Activated CD8-positive, alpha-beta memory T cell treated with anti-CD3 and anti-CD28 coated beads, Interleukin-2, amount 50 U/mL, for 48 hours (primary cell): Measurements from ENCODE around the gene NIPBL.
"Not testable (repeated sequence)": the region's sequence is repeated elsewhere in the genome, so short reads cannot be mapped to it uniquely, and the experiment has no call there.

Source experiments
- DNase-seq: peaks from one replicate; pipeline ENCODE4 v3.0.0-alpha.2; 2020

NIPBL gene

DNA sequence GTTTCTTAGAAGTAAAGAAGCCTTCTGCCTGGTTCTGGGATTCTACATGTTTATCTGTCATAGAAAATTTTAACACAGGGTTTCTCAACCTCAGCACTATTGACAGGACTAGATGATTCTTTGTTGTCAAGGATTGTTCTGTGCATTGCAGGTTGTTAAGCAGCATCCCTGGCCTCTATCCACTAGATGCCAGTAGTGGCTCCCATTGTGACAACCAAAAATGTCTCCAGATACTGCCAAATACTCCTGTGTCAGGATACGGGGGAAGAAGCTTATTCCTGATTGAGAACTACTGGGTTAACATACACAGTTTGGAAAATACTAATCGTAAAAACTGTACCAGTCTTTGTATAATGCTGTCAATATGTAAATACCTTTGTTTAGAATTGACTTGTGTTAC is 167.1 kb downstream of the NIPBL start:
- DNase-seq: no peak

DNA sequence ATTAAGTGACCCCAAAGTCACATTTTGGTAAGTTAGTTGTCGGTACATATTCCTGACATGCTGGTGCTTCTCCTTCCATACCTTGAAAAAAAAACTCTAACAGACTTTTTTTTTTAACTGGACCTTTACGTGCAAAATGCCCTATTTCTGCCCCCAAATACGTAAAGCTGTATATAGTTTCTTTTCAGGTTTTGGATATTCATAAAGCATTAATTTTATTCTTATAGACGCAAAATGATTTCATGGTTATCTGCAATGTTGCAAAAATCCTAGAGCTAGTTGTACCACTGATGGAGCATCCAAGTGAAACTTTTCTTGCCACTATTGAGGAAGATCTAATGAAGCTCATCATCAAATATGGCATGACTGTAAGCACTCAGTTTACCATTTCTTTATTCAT is 167.6 kb downstream of the NIPBL start:
- no peak for DNase-seq

DNA sequence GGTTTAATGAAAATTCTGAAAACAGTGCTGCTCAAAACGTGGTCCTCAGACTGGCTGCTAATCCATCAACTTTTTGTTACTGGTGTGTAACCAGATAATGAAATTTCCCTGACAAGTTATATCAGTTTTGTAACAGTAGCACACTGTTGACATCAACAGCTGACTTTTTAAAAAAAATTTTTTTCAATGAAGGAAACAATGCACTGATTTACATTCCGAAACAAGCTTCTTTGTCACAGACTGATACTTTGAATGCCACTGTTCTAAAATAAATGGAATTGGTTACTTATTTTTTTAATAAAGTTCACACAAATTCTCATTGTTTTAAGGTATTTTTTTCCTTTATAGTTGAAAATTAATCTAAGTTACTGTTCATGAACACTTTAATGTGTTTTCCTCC is 169.1 kb downstream of the NIPBL start:
- no peak for DNase-seq

DNA sequence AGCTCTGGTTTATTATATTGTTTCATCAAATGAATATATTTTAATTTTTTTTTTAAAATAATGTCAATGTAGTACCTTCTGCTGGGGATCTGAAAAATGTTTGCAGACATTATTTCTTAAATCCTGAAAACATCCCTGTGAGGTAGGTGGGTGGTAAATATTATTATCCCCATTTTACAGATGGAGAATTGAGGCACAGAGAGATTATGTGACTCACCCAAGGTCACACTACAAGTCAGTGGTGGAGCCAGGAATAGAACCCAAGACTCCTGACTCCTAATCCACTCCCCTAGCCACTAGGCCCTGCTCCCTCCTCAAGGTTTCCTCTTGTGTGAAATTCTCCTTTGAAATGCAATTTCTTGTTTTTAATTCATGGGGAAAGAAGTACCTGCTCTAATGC is 171.4 kb downstream of the NIPBL start:
- DNase-seq: no peak

DNA sequence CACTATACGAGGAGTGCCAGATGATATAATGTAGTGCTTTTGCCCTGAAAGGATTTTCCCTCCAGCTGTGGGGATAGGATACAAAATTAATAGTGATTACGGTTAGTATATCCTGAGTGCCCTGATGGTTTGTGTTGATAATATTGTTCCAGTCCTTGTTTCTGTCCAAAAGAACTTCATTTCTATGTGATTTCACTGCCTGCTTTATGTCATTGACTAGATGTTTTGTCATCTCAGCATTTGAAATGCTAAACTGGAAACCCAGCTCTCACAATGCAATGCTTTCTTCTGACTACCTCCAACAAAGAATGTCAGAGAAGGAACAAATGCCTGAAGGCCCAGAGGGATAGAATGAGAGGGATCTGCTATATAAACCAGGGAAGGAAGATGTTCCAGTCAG is 177.8 kb downstream of the NIPBL start:
- DNase-seq: no peak

DNA sequence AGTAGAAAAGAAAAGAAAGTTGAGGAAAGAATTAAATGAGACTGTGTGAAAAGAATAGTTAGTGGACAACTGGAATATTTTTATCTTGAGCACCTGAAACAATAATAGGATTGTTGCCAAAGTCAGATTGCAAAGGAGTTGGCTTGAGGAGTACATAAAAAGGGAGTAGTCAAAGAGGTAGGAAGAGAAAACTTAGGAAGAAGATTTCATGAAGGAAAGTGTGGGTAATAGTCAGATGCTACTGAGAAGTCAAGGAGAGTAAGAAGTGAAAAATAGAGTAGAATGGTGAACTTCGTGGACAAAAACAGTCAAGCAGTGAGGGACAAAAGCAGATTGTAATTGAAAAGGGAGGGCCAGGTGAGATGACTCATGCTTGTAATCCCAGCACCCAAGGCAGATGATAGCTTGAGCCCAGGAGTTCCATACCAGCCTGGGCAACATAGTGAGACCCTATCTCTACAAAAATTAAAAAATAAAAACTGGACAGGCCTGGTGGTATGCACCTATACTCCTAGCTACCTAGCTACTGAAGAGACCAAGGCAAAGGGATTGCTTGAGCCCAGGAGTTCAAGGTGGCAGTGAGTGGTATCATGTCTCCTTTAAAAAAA is 178.9 kb downstream of the NIPBL start:
- no peak for DNase-seq

DNA sequence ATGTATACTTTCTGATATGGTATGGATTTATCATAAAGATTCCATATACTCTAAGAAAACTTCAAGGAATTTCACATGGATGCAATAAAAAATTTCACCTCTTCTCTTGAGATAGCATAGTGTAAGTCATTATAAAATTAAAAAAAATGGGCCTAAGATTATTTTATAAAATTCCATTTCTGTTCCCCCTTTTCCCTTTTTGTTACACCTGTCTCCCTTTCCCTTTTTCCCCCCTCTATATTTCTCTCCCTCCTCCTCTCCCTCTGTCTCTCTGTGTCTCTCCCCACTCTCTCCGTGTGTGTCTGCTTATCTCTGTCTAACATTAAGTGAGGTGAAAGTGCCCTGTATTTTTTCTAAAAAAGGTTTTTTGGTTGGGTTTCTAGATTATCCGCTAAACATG is 180.2 kb downstream of the NIPBL start:
- DNase-seq: no peak

DNA sequence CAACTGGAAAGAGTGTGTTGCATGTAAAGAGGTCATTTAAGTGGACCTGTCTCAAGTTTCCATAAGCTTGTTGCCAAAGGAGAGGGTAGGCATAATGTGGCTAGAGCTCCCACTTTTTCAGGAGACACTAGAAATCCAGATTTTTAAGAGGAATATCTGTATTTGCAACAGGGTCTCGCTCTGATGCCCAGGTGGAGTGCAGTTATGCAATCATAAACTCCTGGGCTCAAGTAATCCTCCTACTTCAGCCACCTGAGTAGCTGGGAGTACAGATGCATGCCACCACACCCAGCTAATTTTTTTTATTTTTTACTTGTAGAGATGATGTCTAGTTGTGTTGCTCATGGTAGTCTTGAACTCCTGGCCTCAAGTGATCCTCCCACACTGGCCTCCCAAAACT is 183.5 kb downstream of the NIPBL start:
- no peak for DNase-seq

DNA sequence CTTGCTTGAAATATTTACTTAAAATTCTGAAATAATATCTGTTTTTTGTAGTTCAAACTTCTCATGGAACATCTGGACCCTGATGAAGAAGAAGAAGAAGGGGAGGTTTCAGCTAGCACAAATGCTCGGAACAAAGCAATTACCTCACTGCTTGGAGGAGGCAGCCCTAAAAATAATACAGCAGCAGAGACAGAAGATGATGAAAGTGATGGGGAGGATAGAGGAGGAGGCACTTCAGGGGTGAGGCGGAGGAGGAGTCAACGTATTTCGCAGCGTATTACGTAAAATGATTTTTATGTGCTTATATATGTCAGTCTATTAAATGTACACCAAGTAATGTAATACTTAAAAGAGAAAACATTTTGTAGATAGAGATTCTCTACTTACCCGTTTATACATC is 187.2 kb downstream of the NIPBL start:
- no peak for DNase-seq

DNA sequence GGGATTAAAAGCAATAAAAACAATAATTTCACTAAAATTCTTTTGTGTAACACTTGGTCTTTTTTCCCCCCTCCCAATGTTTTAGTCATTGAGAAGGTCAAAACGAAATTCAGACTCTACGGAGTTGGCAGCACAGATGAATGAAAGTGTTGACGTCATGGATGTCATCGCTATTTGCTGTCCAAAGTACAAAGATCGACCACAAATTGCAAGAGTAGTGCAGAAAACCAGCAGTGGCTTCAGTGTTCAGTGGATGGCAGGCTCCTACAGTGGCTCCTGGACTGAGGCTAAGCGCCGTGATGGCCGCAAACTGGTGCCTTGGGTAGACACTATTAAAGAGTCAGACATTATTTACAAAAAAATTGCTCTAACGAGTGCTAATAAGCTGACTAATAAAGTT is 187.9 kb downstream of the NIPBL start:
- no peak for DNase-seq

DNA sequence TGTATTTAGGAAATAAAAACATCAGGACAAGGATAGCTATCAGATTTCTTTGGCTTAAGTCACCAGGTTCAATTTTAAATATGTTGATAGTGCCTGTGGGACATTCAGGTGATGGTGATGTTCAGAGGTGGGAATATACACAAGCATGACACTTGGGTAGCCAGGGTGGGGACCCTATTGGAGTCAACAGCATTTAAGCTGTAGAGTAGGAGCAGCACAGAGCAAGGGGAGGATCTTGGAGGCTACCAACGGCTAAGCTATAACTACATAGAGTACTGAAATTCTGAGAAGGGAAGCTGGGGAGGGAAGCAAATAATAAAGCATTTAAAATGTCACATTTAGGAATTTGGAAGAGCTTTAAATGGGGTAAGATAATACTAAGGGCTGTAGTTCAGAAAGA is 194.9 kb downstream of the NIPBL start:
- no peak for DNase-seq

DNA sequence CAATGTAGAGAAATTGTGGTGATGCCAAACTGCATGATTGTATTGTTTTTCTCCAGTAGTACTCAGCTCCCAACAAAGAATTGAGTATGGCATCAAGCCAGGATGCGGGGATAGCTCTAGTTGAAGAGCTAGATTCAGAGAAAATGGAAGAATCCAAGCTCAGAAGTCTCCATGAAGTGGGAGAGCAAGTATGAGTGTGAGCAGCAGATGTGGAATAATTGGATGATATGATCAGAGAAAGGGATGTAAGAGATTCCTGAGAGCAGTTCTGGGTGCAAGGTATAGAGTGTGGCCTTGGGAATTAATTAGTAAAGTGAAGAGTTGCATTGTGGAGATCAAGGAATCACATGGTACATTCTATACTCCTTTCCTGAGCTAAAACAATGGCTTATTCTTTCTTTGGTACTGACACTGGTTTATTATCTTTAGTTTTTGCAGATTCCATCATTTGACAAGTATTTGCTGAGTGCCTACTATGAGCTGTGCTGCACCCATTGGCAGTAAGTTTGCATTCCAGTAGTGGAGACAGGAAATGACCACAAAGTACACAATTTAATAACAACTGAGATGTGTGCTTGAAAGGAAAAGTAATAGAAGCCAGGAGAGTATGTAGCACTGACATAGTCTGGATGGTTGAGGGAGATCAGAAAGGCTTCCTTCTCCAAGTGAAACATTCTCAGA is 195.5 kb downstream of the NIPBL start:
- no peak for DNase-seq

DNA sequence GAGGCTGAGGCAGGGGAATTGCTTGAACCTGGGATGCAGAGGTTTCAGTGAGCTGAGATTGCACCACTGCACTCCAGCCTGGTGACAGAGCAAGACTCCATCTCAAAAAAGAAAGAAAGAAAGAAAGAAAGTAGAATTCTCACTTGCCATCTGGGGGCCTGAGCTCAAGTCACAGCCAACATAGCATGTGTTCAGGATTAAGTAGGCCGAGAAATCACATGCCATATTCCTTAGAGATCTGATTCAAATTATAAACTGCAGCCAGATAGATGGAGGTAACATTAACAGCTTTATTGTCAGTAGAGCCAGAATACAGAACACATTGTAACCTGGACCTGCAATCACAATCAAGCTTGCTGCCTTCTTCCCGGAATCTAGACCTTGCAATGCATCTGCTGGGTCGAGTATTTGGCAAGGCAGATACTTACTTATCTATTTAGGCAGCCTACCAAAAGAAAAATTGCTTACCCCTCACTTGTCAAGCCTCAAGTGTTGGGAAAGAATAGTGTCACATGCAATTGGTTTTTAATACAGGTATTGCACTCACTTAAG is 198.9 kb downstream of the NIPBL start:
- no peak for DNase-seq

DNA sequence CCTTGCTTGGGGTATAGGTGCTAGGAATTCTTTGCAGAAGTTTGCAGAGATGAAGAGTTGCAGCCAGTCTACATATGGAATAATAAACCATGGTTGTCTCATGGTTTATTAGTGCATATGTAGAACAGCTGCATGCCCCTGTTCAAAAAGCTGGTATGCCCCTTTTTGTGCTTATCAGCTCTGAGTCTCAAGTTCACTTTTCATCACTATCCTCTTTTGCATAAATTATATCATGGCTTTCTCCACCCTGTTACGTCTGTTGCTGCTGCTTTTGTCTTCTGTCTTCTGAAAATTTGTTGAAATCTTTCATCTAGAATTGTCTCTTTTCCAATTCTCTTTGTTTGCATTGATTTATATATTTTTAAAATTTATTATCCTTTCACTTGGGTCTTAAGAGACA is 200.6 kb downstream of the NIPBL start:
- no peak for DNase-seq

DNA sequence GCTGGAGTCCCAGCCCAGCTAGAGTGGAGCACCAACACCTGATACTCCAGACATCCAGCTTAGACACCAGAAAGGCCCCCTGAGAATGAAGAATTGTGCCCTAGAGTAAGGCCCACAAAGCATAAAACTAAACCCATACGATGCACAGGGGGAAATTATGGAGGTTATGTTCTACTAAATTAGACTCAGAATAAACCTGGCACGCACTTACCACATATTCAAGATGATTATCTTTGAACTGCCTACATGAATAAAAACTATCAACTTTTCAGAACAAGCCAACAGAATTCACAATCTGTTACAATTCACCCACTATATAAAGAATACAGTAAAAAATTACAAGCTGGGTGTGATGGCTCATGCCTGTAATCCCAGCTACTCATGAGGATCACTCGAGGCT is 204.1 kb downstream of the NIPBL start:
- no peak for DNase-seq

DNA sequence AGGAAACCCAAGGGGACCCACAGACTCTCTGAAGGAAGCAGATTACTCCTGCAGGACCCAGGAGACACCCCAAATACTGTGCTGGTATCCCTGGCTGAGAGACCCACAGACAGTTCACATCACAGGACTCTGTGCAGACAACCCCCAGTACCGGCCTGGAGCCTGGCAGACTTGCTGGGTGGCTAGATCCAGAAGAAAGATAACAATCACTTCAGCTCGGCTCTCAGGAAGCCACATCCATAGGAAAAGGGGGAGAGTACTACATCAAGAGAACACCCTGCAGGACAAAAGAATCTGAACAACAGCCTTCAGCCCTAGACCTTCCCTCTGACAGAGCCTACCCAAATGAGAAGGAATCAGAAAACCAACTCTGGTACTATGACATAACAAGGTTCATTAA is 206.4 kb downstream of the NIPBL start:
- not testable (repeated sequence) for DNase-seq

DNA sequence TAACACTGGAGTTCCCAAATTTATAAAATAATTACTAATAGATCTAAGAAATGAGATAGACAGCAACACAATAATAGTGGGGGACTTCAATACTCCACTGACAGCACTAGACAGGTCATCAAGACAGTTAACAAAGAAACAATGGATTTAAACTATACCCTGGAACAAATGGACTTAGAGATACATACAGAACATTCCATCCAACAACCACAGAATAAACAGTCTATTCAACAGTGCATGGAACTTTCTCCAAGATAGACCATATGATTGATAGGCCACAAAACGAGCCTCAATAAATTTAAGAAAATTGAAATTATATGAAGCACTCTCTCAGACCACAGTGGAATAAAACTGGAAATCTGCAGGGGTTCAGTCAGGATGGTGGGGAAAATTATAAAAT is 209.5 kb downstream of the NIPBL start:
- DNase-seq: not testable (repeated sequence)

DNA sequence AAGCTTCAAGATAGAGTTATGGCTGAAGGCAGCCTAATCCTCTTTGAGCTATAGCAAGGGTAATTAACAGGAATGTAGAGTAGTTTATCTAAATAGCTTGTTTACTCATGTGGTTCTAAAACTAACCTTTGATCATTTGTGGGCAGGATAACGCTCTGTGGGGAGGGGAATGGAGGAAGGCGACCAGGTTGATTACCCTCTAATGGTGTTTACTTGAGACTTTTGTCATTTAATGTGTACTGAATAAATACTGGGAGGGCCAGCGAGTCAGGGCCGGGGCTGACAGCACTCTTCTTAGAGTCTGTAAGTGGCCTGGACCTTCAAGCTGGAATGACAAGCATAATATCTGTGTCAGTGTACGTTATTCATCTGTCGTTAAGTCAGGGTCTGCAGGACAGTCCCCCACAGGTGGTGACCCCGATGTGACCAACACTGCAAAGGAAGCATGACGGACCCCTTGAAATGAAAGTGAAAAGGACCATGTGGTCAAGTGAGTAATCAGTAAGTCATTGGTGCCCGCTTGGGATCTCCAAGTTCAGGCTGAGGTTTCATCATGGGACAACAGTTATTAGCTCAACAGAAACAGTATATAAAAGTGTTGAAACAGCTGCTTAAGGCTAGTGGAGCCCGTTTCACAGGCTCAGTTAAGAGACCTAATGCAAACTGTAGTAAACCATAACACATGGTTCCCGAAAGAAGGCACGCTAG is 210.1 kb downstream of the NIPBL start:
- DNase-seq: no peak

DNA sequence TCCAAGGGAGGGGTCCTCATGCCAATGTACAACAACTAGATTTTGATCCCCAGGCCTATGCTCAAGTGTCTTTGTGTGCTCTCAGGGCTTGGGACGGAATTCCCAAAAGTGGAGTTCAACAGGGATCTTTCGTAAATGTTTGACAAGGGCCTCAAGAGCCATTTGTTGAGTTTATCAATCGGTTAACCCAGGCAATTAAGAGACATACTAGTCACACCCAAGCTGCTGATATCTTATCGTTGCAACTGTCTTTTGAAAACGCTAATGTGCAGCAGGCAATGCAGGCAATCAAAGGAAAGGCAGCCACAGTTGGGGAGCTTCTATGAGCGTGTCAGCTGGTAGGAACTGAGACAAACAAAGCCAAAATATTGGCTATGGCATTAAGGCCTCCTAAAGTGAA is 211.4 kb downstream of the NIPBL start:
- DNase-seq: no peak

DNA sequence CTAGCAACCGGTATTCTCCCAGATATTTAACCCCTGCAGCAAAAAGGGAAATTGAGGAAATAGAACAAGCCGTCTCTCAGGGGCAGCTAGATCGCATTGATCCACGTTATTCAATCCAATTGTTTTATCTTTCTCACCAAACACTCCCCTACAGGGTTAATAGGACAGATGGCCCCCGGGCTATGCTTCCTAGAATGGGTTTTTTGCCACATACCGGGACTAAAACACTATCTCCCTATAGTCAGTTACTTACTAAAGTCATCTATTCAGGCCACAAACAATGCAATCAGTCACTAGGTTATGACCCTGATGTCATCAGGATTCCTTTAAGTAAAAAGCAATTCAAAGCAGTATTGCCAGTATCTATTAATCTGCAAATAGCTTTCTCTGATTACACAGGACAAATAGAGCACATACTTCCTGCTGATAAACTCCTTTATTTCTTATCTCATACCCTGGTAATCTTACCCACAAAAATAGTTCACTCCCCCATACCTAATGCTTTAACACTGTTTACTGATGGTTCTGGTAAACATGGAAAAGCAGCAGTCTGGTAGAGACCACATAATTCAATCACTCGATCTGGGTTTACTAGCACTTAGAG is 213.7 kb downstream of the NIPBL start:
- no peak for DNase-seq

DNA sequence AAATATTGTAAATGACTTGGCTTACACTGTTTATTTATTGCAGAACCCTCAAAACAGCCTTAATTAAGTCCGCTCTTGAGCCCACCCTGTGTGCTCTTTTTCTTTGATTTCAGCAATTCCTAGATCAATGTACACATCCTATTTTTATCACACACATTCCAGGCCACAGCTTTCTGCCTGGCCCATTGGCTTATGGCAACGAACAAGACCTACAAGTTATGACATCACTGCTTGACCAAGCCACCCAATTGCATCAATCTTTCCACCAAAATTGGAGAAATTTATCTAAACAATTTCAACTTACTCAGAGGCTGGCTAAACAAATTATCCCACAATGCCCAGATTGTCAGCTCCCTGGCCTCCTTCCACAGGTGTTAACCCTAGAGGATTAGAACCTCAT is 214.2 kb downstream of the NIPBL start:
- no peak for DNase-seq

DNA sequence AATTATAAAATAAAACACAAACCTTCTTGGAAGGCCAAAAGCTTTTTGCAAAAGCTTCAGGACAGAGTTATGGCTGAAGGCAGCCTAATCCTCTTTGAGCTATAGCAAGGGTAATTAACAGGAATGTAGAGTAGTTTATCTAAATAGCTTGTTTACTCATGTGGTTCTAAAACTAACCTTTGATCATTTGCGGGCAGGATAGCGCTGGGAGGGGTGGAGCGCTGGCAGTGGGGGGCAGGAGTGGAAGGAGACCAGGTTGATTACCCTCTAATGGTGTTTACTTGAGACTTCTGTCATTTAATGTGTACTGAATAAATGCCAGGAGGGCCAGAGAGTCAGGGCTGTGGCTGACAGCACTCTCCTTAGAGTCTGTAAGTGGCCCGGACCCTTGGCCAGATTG is 217.2 kb downstream of the NIPBL start:
- DNase-seq: not testable (repeated sequence)

DNA sequence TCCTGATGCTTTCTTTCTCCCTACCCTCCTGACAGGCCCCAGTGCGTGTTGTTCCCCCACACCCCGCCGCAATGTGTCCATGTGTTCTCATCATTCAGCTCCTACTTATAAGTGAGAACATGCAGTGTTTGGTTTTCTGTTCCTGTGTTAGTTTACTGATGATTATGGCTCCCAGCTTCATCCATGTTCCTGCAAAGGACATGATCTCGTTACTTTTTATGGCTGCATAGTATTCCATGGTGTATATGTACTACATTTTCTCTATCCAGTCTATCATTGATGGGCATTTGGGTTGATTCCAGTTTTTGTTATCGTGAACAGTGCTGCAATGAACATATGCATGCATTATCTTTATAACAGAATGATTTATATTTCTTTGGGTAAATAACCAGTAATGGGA is 222.7 kb downstream of the NIPBL start:
- DNase-seq: not testable (repeated sequence)

DNA sequence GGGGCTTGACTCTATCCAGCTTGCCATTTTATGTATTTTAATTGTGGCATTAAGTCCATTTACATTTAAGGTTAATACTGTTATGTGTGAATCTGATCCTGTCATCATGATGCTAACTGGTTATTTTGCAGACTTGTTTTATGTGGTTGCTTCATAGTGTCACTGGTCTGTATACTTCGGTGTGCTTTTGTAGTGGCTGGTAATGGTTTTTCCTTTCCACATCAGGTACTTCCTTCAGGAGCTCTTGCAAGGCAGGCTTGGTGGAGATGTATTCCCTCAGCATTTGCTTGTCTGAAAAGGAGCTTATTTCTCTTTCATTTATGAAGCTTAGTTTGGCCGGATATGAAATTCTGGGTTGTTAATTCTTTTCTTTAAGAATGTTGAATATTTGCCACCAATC is 226.7 kb downstream of the NIPBL start:
- DNase-seq: no peak
